Measurements from ENCODE around the gene CNIH3.

The CNIH3 gene

DNA sequence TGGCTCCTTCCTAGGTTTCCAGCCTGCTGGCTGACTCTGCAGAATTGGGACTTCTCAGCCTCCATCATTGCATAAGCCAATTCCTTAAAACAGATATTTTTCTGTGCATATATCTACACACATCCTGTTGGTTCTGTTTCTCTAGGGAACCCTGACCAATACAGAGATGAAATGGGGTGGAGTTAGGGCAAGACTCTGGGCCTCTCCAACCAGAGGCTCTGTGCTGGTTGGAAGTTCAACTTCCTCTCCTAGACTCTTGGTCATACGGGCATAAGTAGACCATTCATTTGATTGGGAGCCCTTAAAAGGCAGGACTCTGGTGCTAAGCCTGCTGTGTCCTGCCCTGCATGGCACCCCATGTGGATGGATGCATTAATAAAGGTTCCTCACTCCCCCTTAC is 55.0 kb downstream of the CNIH3 start:
- in situ Hi-C loops (cut with HindIII; ENCODE audit: low sequenced_read_pairs): no loop called here
- DNase-seq (ENCODE audit: low read depth): no peak
- no peak overlapping the region for H3K4me3 ChIP-seq (ENCODE audit: low read depth, low read length)
- TF ChIP-seq, protein P1, sequence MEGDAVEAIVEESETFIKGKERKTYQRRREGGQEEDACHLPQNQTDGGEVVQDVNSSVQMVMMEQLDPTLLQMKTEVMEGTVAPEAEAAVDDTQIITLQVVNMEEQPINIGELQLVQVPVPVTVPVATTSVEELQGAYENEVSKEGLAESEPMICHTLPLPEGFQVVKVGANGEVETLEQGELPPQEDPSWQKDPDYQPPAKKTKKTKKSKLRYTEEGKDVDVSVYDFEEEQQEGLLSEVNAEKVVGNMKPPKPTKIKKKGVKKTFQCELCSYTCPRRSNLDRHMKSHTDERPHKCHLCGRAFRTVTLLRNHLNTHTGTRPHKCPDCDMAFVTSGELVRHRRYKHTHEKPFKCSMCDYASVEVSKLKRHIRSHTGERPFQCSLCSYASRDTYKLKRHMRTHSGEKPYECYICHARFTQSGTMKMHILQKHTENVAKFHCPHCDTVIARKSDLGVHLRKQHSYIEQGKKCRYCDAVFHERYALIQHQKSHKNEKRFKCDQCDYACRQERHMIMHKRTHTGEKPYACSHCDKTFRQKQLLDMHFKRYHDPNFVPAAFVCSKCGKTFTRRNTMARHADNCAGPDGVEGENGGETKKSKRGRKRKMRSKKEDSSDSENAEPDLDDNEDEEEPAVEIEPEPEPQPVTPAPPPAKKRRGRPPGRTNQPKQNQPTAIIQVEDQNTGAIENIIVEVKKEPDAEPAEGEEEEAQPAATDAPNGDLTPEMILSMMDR (IDR thresholded peaks at IDR 0.05; ENCODE audit: low read depth, low read length, missing control alignments): no peak

- TF ChIP-seq, protein P1 (IDR thresholded peaks at IDR 0.05; ENCODE audit: low read depth, low read length, missing control alignments): no peak
- H3K4me3 ChIP-seq (ENCODE audit: low read depth, low read length): no peak overlapping the region
- in situ Hi-C loops (cut with HindIII; ENCODE audit: low sequenced_read_pairs): no loop called here
- DNase-seq (ENCODE audit: low read depth): no peak
Observed at GRCh38 chr1:224673141-224673540, 57.0 kb downstream of the CNIH3 start.

- no peak overlapping the region for H3K4me3 ChIP-seq (ENCODE audit: low read depth, low read length)
- no peak for DNase-seq (ENCODE audit: low read depth)
- TF ChIP-seq, protein P1 (IDR thresholded peaks at IDR 0.05; ENCODE audit: low read depth, low read length, missing control alignments): no peak
- in situ Hi-C loops (cut with HindIII; ENCODE audit: low sequenced_read_pairs): no loop called here
Observed at GRCh38 chr1:224675590-224675989, 59.5 kb downstream of the CNIH3 start.

- in situ Hi-C loops (cut with HindIII; ENCODE audit: low sequenced_read_pairs): no loop called here
- H3K4me3 ChIP-seq (ENCODE audit: low read depth, low read length): no peak overlapping the region
- DNase-seq (ENCODE audit: low read depth): no peak
- TF ChIP-seq, protein P1 (IDR thresholded peaks at IDR 0.05; ENCODE audit: low read depth, low read length, missing control alignments): no peak
Observed at GRCh38 chr1:224676551-224676950, 60.4 kb downstream of the CNIH3 start.

GRCh38 chr1:224678168-224678567 is 62.1 kb downstream of the CNIH3 start:
- TF ChIP-seq, protein P1 (IDR thresholded peaks at IDR 0.05; ENCODE audit: low read depth, low read length, missing control alignments): no peak
- DNase-seq (ENCODE audit: low read depth): no peak
- no peak overlapping the region for H3K4me3 ChIP-seq (ENCODE audit: low read depth, low read length)
- in situ Hi-C loops (cut with HindIII; ENCODE audit: low sequenced_read_pairs): no loop called here

GRCh38 chr1:224679606-224680005 is 63.5 kb downstream of the CNIH3 start:
- no peak for DNase-seq (ENCODE audit: low read depth)
- in situ Hi-C loops (cut with HindIII; ENCODE audit: low sequenced_read_pairs): no loop called here
- TF ChIP-seq, protein P1 (IDR thresholded peaks at IDR 0.05; ENCODE audit: low read depth, low read length, missing control alignments): no peak
- no peak overlapping the region for H3K4me3 ChIP-seq (ENCODE audit: low read depth, low read length)

GRCh38 chr1:224681816-224682215 is 65.7 kb downstream of the CNIH3 start:
- DNase-seq (ENCODE audit: low read depth): no peak
- in situ Hi-C loops (cut with HindIII; ENCODE audit: low sequenced_read_pairs): no loop called here
- TF ChIP-seq, protein P1 (IDR thresholded peaks at IDR 0.05; ENCODE audit: low read depth, low read length, missing control alignments): no peak
- no peak overlapping the region for H3K4me3 ChIP-seq (ENCODE audit: low read depth, low read length)

Measured in astrocyte of the cerebellum (primary cell).